Measurements from ENCODE around the gene ATL3. TPM values are rescaled to one million over a fixed set of nuclear protein-coding genes. Genes with fewer than 3 reads are reported as not detected.
"Not testable (repeated sequence)": the region's sequence is repeated elsewhere in the genome, so short reads cannot be mapped to it uniquely, and the experiment has no call there.

Gene ATL3
- total RNA-seq, 4 donors from 2014 or later, result 78.7 to 106 (median 98.4) TPM

DNA sequence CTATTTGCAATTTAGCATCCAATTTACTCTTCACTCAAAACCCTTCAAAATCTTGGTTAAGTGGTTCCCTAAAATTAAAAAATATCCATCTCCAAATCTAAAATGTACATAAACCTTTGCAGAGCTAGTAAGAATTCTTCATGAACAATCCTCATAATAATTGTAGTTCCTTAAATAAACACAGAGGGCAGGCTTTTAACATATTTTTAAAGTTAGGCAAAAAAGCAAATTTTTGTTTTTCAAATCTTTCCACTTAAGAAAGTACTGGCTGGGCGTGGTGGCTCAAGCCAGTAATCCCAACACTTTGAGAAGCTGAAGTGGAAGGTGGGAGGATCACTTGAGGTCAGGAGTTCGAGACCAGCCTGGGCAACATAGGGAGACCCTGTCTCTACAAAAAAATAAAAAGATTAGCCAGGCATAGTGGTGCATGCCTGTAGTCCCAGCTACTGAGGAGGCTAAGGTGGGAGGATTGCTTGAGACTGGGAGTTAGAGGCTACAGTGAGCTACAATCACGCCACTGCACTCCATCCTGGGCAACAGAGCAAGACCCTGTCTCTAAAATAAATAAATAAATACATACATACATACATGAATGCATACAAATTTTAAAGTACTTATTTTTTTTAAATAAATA, 31.9 kb downstream of the ATL3 start:
- peak; percentile 30 to 45 for DNase-seq
- no peaks in the 10 kb centered on the region for H3K9me3 ChIP-seq
- no peaks in the 10 kb centered on the region for H3K27me3 ChIP-seq
- no peak overlapping the region for H3K4me3 ChIP-seq (replicated peaks in 1 of 3)
- WGBS, 2 donors, result 60 to 62% methylated on average over 3 of the region's 3 CpGs
- intact Hi-C loops (cut with DNase I), result no loop called here
- peak overlapping the region; percentile 40 to 72 (median 46) for H3K27ac ChIP-seq
- peaks cover 0 to 6% of the 10 kb centered on the region in 2 donors for H3K4me1 ChIP-seq
- TF ChIP-seq, protein P1, sequence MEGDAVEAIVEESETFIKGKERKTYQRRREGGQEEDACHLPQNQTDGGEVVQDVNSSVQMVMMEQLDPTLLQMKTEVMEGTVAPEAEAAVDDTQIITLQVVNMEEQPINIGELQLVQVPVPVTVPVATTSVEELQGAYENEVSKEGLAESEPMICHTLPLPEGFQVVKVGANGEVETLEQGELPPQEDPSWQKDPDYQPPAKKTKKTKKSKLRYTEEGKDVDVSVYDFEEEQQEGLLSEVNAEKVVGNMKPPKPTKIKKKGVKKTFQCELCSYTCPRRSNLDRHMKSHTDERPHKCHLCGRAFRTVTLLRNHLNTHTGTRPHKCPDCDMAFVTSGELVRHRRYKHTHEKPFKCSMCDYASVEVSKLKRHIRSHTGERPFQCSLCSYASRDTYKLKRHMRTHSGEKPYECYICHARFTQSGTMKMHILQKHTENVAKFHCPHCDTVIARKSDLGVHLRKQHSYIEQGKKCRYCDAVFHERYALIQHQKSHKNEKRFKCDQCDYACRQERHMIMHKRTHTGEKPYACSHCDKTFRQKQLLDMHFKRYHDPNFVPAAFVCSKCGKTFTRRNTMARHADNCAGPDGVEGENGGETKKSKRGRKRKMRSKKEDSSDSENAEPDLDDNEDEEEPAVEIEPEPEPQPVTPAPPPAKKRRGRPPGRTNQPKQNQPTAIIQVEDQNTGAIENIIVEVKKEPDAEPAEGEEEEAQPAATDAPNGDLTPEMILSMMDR (IDR thresholded peaks at IDR 0.05), result peak in 4 of 6 experiments; percentile 25 to 44 (median 40)
- no peak for TF ChIP-seq POLR2A (IDR thresholded peaks at IDR 0.05)
- peaks cover 9 to 13% of the 10 kb centered on the region in 2 donors for H3K36me3 ChIP-seq

DNA sequence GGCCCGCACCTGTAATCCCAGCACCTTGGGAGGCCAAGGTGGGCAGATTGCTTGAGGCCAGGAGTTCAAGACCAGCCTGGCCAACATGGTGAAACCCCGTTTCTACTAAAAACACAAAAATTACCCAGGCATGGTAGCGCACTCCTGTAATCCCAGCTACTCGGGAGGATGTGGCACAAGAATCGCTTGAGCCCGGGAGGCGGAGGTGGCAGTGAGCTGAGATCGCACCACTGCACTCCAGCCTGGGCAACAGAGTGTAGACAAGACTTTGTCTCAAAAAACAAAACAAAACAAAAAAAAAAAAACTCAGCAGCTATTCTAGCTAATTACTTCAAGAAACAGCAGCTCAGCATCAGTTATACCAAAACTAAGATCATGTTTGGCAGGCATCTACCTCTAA, 32.7 kb downstream of the ATL3 start:
- H3K27ac ChIP-seq; intact Hi-C loops (cut with DNase I); H3K4me1 ChIP-seq; H3K9me3 ChIP-seq; H3K27me3 ChIP-seq; H3K4me3 ChIP-seq (replicated peaks in 1 of 3): not testable (repeated sequence)
- DNase-seq, result peak; percentile 57 to 66
- peaks cover 9 to 11% of the 10 kb centered on the region in 2 donors for H3K36me3 ChIP-seq
- 68 to 75% methylated on average over 8 of the region's 8 CpGs for WGBS, 2 donors

DNA sequence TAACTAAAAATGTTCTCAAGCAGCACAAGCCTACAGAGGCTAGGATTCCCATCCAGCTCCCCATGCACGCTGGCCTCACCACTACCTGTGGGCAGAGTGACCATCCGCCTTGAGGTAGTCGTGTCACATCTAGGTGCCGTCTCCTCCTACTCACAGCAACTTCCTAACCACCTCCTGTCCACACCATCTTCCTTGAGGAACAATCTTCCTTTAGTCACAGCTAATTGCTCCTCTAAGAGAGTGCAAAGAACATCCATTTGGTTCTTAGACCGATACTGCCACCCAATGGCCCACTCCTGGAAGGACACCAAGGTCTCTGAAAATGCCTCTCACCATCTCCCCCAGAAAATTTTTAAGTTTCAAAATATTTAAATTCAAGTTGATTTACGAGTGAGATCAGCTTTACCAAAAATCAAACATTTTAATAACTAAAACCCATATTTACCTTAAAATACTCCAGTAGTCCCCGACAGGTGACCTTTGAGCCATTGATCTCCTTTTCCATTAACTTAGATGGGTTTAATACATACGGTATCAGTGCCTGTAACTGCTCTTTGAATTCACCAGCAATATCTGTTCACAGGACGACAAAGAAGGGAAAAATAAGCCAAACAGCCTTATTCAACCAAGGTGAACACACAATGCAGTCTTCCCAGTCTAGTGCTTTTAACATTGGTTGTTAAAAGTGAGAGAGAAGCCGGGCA, 35.3 kb downstream of the ATL3 start:
- Histone ChIP-seq H3K36me3 (peaks cover 14 to 15% of the 10 kb centered on the region in 2 donors), H3K27ac (no peak overlapping the region), H3K27me3 (no peaks in the 10 kb centered on the region), H3K4me1 (peaks cover 0 to 6% of the 10 kb centered on the region in 2 donors), H3K4me3 (replicated peaks in 1 of 3) (no peak overlapping the region), H3K9me3 (no peaks in the 10 kb centered on the region)
- DNase-seq, result peak; percentile 70 to 71
- 63 to 64% methylated on average over 10 of the region's 10 CpGs for WGBS, 2 donors
- TF ChIP-seq, protein P1 (IDR thresholded peaks at IDR 0.05), result peak; percentile 35 to 97 (median 84)
- TF ChIP-seq POLR2A (IDR thresholded peaks at IDR 0.05), result no peak
- intact Hi-C loops (cut with DNase I), result loop anchor here (2.0 kb wide), 1 partner anchor 157 kb away; no protein-coding TSS in a partner anchor

DNA sequence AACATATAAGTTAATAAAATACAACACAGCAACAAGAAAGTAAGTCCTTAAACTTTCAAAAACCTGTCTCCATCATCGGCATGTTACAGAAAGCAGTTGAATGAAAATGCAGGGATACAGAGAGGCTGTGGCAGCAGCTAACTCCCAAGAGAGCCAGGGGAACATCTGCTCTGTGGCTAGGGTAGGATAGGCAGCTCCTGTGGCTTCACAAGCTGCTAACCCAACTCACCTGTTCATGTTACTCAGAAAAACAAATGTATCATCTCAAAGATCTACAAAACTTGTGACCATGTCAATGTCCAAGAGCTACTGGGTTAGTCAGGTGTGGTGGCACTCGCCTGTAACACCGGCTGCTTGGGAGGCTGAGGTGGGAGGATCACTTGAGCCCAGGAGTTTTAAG, 41.8 kb downstream of the ATL3 start:
- Histone ChIP-seq H3K4me3 (replicated peaks in 1 of 3) (no peak overlapping the region), H3K4me1 (no peaks in the 10 kb centered on the region), H3K27ac (no peak overlapping the region), H3K9me3 (no peaks in the 10 kb centered on the region), H3K27me3 (no peaks in the 10 kb centered on the region), H3K36me3 (peaks cover 32 to 36% of the 10 kb centered on the region in 2 donors)
- no peak for DNase-seq
- intact Hi-C loops (cut with DNase I), result no loop called here
- TF ChIP-seq, protein P1 (IDR thresholded peaks at IDR 0.05), result no peak
- TF ChIP-seq POLR2A (IDR thresholded peaks at IDR 0.05), result no peak
- WGBS, 2 donors, result 97% methylated on average over 3 of the region's 3 CpGs

DNA sequence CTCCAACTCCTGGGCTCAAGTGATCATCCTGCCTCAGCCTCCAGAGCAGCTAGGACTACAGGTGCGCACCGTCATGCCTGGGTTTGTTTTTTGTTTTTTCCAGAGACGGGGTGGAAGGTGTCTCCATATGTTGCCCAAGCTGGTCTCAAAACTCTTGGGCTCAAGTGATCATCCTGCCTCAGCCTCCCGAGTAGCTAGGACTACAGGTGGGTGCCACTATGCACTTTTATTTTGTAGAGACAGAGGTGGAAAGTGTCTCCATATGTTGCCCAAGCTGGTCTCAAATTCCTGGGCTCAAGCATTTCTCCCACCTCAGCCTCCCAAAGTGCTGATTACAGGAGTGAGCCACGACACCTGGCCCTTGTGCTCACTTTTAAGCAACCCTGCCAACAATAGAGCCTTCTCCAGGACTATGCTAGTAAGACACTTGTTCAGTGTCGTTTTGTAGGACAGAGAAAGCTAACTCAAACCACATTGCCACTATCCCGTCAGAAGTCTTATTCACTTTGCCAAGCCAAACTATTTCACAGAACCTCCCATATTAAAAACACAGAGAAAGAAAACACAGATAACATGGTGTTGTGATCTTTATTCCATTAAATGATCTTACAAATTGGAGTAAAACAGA, 47.5 kb downstream of the ATL3 start:
- Histone ChIP-seq H3K4me3 (replicated peaks in 1 of 3) (no peak overlapping the region), H3K9me3 (no peaks in the 10 kb centered on the region), H3K36me3 (no peaks in the 10 kb centered on the region), H3K27me3 (no peaks in the 10 kb centered on the region), H3K4me1 (peaks cover 2 to 18% of the 10 kb centered on the region in 2 donors), H3K27ac (peak overlapping the region in 2 of 3 donors; percentile 43 to 44)
- WGBS, 2 donors, result 56 to 57% methylated on average over 7 of the region's 7 CpGs
- no peak for TF ChIP-seq POLR2A (IDR thresholded peaks at IDR 0.05)
- TF ChIP-seq, protein P1 (IDR thresholded peaks at IDR 0.05), result no peak
- intact Hi-C loops (cut with DNase I), result no loop called here
- DNase-seq, result no peak
